HG03135 (cell line): ENCODE data around the gene DDX1.

Source experiments
- ATAC-seq: cut with Tn5 transposase; IDR thresholded peaks from one replicate; pipeline ENCODE4 v1.9.1; 2021; ENCODE audit warnings: mild to moderate bottlenecking, moderate library complexity; ENCODE audit not compliant: unreplicated experiment

The DDX1 gene

DNA sequence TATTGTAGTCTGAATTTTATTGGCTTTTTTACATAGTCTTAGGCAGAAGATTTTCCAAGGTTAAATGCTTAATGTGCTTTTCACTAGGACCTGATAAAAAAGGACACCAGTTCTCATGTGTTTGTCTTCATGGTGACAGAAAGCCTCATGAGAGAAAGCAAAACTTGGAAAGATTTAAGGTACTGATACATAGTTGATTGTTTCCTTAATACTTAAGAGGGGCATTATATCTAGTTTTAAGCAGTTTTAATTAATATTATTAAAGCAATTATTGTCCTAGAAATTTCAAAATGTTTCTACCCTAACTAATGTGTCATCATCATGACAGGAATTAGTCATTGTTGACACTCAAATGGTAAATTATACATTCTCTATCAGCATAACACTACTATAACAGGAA is 35.3 kb downstream of the DDX1 start:
- no peak for ATAC-seq

DNA sequence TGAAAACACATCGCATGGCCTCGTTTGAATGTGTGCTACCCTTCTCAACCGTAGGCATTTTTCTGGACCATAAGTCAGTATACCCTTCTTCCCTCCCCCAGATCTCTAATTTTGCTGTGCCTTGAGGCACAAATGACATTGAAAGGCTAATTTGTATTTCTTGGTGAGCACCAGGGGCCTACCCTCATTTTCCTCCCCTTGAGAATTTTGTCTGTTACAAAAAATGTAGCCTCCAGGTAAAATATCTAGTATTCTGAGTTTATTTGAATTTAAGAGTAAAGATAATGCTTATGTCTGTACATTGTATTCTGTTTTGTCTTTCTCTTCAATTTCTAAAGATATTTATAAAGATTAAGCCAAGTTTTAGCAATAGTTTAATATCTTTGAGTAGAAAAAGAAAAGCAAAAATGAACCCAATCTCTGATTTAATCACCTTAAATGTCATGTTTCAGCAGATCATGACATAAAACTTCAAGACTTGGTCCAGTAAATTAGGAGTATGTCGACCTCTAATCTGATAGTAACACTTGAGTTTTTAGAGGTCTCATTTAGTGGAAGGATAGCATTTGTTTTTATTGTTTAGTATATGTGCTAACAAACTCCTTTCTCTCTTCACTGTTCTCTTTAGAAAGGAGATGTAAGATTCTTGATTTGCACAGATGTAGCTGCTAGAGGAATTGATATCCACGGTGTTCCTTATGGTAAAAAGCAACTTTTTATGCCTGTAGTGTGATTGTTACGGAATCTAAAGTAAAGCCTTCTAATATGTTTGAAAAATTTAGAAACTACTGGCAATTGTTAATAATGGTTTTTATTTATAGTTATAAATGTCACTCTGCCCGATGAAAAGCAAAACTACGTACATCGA is 36.4 kb downstream of the DDX1 start:
- ATAC-seq: no peak

- ATAC-seq: no peak
Measured at GRCh38 chr2:15628899-15629855, 37.5 kb downstream of the DDX1 start.

- ATAC-seq: no peak
Measured at GRCh38 chr2:15630121-15630977, 38.7 kb downstream of the DDX1 start.

GRCh38 chr2:15630978-15631719 is 39.5 kb downstream of the DDX1 start:
- no peak for ATAC-seq

GRCh38 chr2:15631883-15632282 is 40.2 kb downstream of the DDX1 start:
- no peak for ATAC-seq

- ATAC-seq: no peak
Measured at GRCh38 chr2:15633043-15633970, 41.6 kb downstream of the DDX1 start.

GRCh38 chr2:15633971-15634346 is 42.3 kb downstream of the DDX1 start:
- no peak for ATAC-seq

DNA sequence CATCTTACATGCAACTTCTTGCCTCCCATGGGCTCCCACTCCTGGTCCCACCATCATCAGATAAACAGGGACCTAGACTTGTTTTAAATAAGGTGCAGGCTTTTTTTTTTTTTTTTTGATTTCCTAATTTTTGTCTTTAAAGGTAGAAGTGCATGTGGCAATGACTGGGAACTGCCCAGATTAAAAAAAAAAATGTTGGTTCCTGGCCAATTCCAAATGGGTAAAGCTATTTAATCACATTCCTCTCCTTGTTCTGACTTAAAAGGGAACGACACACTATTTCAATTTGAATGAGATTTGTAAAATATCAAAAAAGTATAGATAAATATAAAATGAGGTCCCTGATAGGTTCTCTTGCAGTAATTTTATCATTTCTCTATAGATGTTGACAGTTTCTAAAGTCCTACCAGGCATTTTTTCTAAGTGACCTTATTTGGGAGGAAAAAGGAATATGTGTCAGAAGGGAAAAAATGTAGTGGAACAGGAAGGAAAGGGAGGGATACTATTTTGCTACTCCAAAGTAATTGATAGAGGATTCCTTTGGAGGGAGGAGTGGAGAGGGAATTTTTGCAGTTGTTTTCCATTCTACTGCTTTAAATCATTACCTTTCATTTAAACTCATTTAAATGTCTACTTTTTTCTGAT is 43.3 kb downstream of the DDX1 start:
- no peak for ATAC-seq

GRCh38 chr2:15636972-15637785 is 45.5 kb downstream of the DDX1 start:
- peak; percentile 91 for ATAC-seq

- no peak for ATAC-seq
Measured at GRCh38 chr2:15638720-15639119, 47.1 kb downstream of the DDX1 start.

DNA sequence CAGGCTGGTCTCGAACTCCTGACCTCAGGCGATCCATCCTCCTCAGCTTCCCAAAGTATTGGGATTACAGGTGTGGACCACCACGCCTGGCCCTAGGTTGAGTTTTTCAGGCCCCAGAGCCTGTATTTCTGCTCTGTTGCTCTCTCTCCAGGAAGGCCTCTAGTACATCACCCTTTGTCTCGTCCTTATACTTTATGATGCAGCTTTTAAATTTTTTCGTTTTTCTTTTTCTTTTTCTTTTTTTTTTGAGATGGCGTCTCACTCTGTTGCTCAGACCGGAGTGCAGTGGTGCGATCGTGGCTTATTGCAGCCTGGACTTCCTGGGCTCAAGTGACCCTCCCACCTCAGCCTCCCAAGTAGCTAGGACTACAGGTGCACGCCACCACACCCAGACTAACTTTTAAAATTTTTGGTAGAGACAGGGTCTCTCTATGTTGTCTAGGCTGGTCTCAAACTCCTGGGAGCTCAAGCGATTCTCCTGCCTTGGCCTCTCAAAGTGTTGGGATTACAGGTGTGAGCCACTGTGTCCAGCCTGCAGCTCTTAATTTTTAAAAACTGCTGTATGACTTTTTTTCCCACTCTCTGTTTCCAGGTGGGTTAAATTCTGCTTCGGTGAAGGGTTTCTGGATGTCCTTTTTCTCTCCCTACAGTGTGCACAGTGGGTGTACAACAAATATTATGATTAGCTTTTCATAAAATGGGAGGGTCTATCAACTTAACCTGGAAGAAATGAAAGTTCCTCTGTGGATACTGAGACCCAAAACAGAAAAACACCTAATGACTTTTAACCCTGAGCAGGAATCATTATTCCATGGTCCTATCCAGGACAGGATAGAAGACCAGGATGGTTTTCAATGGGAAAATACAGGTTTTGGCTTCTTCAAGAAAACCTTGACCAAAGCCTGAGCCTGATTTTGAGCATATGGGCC is 47.9 kb downstream of the DDX1 start:
- no peak for ATAC-seq

- no peak for ATAC-seq
Measured at GRCh38 chr2:15640261-15640711, 48.6 kb downstream of the DDX1 start.

- ATAC-seq: no peak
Measured at GRCh38 chr2:15640784-15641183, 49.1 kb downstream of the DDX1 start.

- ATAC-seq: no peak
Measured at GRCh38 chr2:15641530-15641982, 49.9 kb downstream of the DDX1 start.

DNA sequence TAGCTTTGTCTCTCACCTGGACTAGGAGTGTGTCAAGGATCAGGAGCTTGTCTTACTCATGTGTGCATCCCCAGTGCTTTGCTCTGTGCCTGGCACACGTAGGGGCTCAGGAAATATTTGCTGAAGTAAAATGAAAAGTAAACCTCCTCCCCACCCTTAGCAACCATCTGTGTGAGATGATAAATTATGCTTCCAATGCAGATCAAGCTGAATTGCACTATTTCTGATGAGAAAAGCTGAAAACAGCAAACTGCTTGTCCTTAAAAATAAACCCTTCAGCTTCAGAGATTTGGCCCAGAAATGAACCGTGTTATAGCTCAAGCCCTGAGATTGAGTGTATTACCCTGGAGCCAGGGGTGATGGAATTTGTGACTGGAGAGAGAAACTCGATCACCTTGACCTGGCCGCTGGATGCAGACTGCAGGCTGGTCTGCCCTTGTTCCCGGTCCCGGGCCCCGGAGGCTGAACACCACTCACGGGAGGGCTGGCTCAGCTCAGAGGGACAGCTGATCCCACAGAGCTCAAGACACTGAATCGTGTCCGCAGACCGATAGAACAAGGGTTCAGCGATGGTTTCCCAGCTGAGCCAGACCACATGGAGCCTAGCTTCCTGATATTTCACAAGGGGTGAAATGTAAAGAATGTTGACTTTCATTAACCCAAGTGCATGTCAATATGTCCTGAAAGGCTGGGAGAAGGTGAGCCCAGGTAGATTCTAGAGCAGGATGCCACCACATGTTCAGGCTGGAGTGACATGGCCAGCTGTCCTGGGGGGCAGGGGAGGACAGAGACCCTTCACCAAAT is 50.5 kb downstream of the DDX1 start:
- no peak for ATAC-seq
